Measurements from ENCODE around the gene PSME2.

PSME2 gene

DNA sequence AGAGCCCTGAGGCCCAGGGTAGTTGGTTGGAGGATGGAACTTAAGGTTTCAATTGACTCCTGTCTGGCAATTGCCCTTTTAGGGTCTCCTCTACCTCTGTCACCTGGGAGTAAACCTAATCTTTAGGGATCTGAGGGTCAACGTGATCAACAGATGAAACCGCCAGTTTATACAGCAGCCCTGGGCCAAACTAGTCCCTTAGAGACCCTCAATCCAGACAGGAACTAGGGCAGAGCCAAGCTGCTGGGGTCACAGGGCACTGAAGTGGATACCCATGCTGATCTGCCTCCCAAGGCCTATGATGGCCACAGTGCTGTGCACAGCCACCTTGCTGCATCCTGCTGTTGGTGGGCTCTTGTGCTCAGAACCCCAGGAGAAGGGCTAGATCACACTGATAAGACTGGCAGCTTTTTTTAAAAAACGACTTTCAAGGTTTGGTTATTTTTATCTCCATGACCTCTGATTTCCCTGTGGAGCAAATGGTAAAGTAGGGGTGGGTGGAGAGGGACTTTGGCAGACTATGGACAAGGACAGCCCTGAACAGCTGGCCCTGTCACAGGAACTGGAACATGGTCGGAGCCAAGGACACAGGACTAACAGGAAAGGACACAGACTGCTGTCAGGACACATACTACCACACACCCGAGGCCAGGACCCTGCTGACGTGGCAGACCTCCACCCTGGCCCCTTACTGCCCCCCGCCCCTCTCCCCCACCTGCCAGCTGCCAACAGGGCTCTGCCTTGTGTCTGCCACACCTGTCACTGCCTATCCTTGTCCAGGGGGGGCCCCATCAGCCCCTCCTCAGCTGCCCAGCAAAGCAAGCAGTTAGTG, 15.5 kb downstream of the PSME2 start:
- TF ChIP-seq, protein P1, sequence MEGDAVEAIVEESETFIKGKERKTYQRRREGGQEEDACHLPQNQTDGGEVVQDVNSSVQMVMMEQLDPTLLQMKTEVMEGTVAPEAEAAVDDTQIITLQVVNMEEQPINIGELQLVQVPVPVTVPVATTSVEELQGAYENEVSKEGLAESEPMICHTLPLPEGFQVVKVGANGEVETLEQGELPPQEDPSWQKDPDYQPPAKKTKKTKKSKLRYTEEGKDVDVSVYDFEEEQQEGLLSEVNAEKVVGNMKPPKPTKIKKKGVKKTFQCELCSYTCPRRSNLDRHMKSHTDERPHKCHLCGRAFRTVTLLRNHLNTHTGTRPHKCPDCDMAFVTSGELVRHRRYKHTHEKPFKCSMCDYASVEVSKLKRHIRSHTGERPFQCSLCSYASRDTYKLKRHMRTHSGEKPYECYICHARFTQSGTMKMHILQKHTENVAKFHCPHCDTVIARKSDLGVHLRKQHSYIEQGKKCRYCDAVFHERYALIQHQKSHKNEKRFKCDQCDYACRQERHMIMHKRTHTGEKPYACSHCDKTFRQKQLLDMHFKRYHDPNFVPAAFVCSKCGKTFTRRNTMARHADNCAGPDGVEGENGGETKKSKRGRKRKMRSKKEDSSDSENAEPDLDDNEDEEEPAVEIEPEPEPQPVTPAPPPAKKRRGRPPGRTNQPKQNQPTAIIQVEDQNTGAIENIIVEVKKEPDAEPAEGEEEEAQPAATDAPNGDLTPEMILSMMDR (conservative IDR thresholded peaks at IDR 0.05), result no peak
- no peak overlapping the region for H3K27ac ChIP-seq

DNA sequence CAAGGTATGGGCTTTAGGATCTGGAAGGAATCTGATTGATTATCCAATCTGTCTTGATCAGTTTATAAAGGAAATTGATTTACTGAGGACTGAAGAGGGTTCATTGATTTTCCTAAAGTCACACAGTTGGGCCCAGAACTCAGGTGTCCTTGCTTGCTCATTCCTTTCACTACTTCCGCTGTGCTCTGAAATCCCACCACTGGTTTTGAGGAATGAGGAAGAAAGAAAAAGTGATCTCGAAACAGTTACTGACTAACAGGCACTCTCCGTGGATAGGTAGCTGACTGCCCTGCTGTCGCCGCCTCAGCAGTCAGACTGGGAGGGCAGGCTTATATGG, 16.1 kb downstream of the PSME2 start, which contains the start of gene FITM1:
TSS of gene FITM1 (plus strand) at position 280 of the 337 bp plus-strand sequence. CDS start 905 bp downstream, outside the sequence.
- TF ChIP-seq, protein P1 (conservative IDR thresholded peaks at IDR 0.05), result no peak
- no peak within 1 kb of the TSS for H3K27ac ChIP-seq

DNA sequence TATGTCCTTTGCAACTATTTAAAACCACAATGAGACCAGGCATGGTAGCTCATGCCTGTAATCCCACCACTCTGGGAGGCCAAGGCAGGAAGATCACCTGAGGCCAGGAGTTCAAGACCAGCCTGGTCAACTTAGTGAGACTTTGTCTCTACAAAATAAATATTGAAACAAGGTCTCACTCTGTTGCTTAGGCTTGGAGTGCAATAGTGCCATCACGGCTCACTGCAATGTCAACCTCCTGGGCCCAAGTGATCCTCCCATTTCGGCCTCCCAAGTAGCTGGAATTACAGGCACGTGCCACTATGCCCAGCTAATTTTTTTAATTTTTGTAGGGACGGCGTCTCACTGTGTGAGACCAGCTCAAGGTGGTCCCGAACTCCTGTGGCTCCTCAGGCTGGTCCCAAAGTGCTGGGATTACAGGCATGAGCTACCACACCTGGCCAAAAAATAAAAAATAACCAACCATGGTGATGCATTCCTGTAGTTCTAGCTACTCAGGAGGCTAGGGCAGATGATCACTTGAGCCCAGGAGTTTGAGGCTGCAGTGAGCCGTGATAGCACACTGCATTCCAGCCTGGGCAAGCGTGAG, 16.9 kb downstream of the PSME2 start:
- TF ChIP-seq, protein P1 (conservative IDR thresholded peaks at IDR 0.05), result no peak
- H3K27ac ChIP-seq, result no peak overlapping the region

DNA sequence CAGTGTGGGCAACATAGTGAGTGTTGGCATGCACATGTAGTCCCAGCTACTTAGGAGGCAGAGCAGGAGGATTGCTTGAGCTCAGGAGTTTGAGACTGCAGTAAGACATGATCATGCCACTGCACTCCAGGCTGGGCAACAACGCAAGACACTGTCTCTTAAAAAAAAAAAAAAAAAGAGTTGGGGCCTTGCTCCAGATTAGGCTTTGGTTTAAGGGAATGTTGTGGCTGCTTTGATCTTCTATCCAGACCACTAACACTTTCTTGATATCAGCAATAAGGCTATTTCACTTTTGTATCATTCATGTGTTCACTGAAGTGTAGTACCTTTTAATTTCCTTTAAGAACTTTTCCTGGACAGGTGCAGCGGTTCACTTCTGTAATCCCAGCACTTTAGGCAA, 18.7 kb downstream of the PSME2 start:
- TF ChIP-seq, protein P1 (conservative IDR thresholded peaks at IDR 0.05), result no peak
- H3K27ac ChIP-seq, result no peak overlapping the region

DNA sequence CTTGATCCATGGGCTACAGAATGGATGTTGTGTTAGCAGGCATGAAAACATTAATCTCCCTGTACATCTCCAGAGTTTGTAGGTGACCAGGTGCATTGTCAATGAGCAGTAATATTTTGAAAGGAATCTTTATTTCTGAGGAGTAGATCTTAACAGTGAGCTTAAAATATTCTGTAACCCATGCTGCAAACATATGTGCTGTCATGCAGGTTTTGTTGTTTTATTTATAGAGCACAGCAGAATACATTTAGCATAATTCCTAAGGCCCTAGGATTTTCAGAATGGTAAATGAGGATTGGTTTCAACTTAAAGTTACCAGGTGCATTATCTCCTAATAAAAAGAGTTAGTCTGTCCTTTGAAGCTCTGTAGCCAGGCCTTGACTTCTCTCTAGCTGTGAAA, 19.5 kb downstream of the PSME2 start:
- TF ChIP-seq, protein P1 (conservative IDR thresholded peaks at IDR 0.05), result no peak

DNA sequence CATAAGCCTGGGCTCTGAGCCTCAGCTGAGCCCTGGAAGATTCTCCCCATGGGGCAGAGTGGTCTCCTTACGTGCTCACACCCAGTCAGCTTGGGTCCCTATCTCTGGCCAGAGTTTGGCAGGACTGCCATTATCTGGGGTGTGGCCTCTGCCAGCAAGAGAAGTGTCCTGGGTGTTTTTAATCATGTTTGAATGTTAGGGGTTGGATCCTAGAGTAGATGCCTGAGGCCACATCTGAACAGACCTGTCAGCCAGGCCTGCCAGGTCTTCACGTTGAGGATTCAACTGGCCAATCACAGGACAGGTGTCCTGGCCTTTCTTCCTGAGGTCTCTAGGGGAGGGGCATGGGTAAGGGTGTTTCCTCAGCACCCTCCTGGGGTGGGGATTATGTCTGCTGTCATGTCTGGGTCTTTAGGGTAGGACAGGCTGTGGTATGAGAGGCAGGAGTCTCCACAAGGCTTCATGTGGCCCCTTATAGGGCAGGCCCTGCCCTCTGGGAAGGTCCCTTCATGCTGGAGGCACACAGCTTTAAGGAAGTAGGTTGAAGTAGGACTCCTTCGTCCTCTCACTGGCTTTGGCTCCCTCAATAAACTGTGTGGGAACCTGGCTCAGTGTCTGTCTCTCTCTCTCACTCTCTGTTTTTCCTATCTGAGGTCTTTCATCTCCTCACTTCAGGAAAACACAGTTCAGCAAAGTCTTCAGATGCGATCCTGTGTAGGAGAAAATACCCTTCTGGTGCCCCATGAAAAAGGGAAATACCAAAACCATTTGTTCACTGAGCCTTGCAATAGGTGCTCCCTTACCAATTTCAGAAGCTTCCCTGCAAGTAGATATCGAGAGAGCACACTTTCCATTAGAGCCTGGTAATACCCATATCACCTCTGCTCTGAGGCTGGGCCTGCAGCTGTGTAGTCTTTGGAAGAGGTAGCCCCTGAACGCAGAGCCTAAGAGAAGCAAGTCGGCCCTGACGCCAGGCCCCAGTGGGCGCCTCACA, 22.7 kb downstream of the PSME2 start:
- no peak overlapping the region for H3K27ac ChIP-seq
- TF ChIP-seq, protein P1 (conservative IDR thresholded peaks at IDR 0.05), result no peak

More for the DNA sequence above, 19.5 kb downstream of the PSME2 start:
- H3K27ac ChIP-seq, result no peak overlapping the region

DNA sequence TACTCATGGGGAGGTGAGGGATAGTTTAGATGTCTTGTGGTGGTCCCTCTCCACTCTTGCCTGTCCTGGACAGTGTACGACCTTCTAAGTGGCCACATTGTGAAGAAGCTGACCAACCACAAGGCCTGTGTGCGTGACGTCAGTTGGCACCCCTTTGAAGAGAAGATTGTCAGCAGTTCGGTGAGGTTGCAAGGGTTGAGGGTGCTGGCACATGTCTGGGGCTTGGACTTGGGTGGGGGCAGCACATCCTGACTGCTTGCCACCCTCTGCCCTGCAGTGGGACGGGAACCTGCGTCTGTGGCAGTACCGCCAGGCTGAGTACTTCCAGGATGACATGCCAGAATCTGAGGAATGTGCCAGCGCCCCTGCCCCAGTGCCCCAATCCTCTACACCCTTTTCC, 23.5 kb downstream of the PSME2 start:
- H3K27ac ChIP-seq, result no peak overlapping the region
- TF ChIP-seq, protein P1 (conservative IDR thresholded peaks at IDR 0.05), result no peak
